GM20000 (cell line): ENCODE measurements around the gene EVI5.

Experiments
- DNase-seq: peaks from one replicate; pipeline ENCODE4 v3.0.0; 2012; ENCODE audit warnings: low spot score
- CTCF ChIP-seq: IDR thresholded peaks from 2 replicates; pipeline ENCODE4 v1.5.1; 2012; ENCODE audit warnings: mild to moderate bottlenecking, control low read depth; ENCODE audit errors: extremely low read depth, missing control alignments

Gene EVI5

GRCh38 chr1:92502247-92502646 is 282.7 kb downstream of the EVI5 start:
- no peak for TF ChIP-seq CTCF
- DNase-seq = no peak

- no peak for DNase-seq
- TF ChIP-seq CTCF = no peak
Observed at GRCh38 chr1:92500552-92500951, 284.4 kb downstream of the EVI5 start.

- TF ChIP-seq CTCF = no peak
- DNase-seq = no peak
Observed at GRCh38 chr1:92495392-92496063, 289.4 kb downstream of the EVI5 start.

GRCh38 chr1:92494485-92495141 is 290.3 kb downstream of the EVI5 start:
- no peak for DNase-seq
- TF ChIP-seq CTCF = no peak

GRCh38 chr1:92493139-92493538 is 291.8 kb downstream of the EVI5 start:
- TF ChIP-seq CTCF = no peak
- DNase-seq = no peak

- DNase-seq = no peak
- TF ChIP-seq CTCF = no peak
Observed at GRCh38 chr1:92488832-92489231, 296.1 kb downstream of the EVI5 start.

- no peak for TF ChIP-seq CTCF
- DNase-seq = no peak
Observed at GRCh38 chr1:92488416-92488815, 296.5 kb downstream of the EVI5 start.
